ENCODE data around the gene TMC3. TPM values are rescaled to one million over a fixed set of nuclear protein-coding genes. Genes with fewer than 3 reads are reported as not detected.

Gene TMC3
- total and polyA plus RNA-seq, 2 of the 13 experiments (the other 11 are each of a cell fraction or from before 2014, with no cell fraction given): not detected

DNA sequence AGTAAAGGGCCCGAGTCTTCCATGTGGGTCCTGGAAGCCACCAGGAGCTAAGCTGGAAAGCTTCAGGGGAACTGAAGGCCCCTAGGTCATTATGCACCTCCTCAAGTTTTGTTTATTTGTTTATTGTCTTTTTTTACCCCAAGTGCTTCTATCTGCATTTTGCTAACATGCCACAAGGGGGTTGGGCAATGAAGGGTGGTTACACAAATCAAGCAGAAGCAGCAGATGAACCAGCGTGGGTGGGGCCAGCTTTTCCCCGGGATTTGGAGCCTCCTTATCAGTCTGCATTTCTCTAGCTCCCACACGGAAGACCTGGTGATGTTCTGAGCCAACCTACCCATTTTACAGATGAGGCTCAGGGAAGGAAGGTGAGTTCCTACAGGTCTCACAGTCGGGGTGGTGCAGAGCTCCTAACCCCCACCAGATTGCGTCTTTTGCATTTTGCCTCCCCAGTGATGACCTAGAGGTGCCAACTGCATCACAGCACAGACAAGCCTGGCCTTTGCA is 16.8 kb downstream of the TMC3 start (continued):
- TF ChIP-seq, protein P1, sequence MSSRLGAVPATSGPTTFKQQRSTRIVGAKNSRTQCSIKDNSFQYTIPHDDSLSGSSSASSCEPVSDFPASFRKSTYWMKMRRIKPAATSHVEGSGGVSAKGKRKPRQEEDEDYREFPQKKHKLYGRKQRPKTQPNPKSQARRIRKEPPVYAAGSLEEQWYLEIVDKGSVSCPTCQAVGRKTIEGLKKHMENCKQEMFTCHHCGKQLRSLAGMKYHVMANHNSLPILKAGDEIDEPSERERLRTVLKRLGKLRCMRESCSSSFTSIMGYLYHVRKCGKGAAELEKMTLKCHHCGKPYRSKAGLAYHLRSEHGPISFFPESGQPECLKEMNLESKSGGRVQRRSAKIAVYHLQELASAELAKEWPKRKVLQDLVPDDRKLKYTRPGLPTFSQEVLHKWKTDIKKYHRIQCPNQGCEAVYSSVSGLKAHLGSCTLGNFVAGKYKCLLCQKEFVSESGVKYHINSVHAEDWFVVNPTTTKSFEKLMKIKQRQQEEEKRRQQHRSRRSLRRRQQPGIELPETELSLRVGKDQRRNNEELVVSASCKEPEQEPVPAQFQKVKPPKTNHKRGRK (CRISPR knock-in tag; IDR thresholded peaks at IDR 0.05): no peak
- TF ChIP-seq ZMYM2 (CRISPR knock-in tag; IDR thresholded peaks at IDR 0.05) (no peak), ZKSCAN8 (CRISPR knock-in tag; IDR thresholded peaks at IDR 0.05; ENCODE audit: borderline replicate concordance) (no peak)

DNA sequence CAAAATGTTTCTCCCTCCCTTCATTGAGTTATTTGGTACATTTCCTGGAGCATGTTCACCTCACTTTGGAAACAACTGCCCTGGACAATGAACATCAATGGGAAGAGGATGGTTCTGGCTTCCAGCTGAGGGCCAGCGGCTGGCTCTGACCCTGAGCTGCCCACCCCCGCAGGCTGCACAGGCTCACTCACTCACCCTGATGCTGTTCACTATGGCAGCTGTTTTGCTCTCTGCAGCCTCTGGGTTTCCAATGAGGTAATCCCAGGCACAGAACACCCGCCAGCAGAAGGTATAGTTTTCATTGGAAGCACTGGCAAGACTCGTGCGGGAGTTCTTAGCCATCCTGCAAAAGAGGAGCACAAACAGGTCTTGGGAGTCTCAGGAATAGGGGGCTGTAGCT is 17.8 kb downstream of the TMC3 start:
- FAIRE-seq (no peak), DNase-seq (ENCODE audit: low spot score) (no peak), ATAC-seq (no peak)
- Histone ChIP-seq H3K9ac (ENCODE audit: insufficient read depth, low read depth, low read length) (no peak overlapping the region), H3K79me2 (ENCODE audit: insufficient read depth, low read length) (no peaks in the 10 kb centered on the region), H3K27ac (ENCODE audit: extremely low read length, insufficient read depth, low read length) (no peak overlapping the region), H3K36me3 (replicated peaks in 1 of 2; ENCODE audit: control insufficient read depth in 1 of 2, insufficient read depth in 2 of 2, low read length in 2 of 2) (no peaks in the 10 kb centered on the region), H4K20me1 (ENCODE audit: insufficient read depth, low read length) (no peaks in the 10 kb centered on the region), H3K27me3 (ENCODE audit: control insufficient read depth in 1 of 2, insufficient read depth in 2 of 2, low read length in 2 of 2) (no peaks in the 10 kb centered on the region), H3K9me3 (ENCODE audit: low read length) (no peaks in the 10 kb centered on the region), H2AFZ (ENCODE audit: low read length) (no peak overlapping the region), H3K4me3 (replicated peaks in 1 of 3; ENCODE audit: insufficient read depth in 1 of 3, low read depth in 2 of 3, low read length in 3 of 3) (no peak overlapping the region), H3K4me1 (ENCODE audit: insufficient read depth, low read length) (no peaks in the 10 kb centered on the region), H3K4me2 (ENCODE audit: low read depth, low read length) (no peak overlapping the region)
- POLR2A ChIA-PET: no interaction called here
- CTCF ChIA-PET (ENCODE audit: low intra/inter-chr PET ratio, low total read pairs): no interaction called here
- intact Hi-C loops (cut with micrococcal nuclease; ENCODE audit: unreplicated experiment): no loop called here
- TF ChIP-seq, protein P2, sequence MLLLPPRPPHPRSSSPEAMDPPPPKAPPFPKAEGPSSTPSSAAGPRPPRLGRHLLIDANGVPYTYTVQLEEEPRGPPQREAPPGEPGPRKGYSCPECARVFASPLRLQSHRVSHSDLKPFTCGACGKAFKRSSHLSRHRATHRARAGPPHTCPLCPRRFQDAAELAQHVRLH (CRISPR knock-in tag; IDR thresholded peaks at IDR 0.05; ENCODE audit: borderline replicate concordance, low read depth): no peak
- no peak for TF ChIP-seq RBFOX2 (IDR thresholded peaks at IDR 0.05; ENCODE audit: low read depth, low read length)
- TF ChIP-seq NR2F2 (IDR thresholded peaks at IDR 0.05; ENCODE audit: borderline replicate concordance, low read depth): no peak
- no peak for TF ChIP-seq ZBTB7B (CRISPR knock-in tag; IDR thresholded peaks at IDR 0.05)
- TF ChIP-seq ELF3 (CRISPR knock-in tag; IDR thresholded peaks at IDR 0.05): no peak
- in situ Hi-C loops (cut with HindIII; ENCODE audit: extremely low pct_ligation_motif_present, low pct_unique_long_range_greater_than_20kb): no loop called here
- WGBS (ENCODE audit: low lambda C conversion rate): 43% methylated on average over 3 of the region's 5 CpGs
- no TSS peak for BruUV-seq (replicated peaks)

Data from HepG2 (cell line).